Measurements from ENCODE around the gene HDAC10.

The HDAC10 gene

DNA sequence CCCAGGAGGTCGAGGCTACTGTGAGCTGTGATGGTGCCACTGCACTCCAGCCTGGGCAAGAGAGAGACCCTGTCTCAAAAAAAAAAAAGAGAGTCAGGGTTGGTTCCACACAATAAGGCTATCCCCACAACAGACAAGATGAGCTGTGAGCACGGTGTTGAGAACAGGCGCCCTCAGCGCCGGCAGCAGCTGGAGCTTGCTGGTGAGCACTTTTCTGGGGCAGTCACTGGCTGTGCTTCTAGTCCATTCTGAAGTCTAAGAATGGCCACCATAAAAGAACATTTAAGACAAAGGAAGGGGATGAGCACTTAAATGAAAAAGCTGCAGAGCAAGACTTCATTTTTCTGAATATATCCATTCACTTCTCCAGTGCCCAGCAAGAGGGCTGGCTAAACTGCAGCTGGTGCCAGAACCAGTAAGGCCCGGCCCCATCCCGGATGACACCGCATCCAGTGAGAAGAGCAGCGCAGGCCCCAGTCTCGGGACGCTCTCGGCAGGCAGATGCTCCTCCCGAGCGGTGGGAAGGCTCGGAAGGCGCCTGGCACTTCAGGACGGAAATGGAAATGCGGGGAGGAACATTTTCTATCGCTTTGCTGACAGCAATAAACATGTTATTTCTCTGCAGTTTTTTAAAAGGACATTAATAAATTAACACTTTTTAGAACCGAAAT, 18.4 kb downstream of the HDAC10 start:
- DNase-seq: no peak

DNA sequence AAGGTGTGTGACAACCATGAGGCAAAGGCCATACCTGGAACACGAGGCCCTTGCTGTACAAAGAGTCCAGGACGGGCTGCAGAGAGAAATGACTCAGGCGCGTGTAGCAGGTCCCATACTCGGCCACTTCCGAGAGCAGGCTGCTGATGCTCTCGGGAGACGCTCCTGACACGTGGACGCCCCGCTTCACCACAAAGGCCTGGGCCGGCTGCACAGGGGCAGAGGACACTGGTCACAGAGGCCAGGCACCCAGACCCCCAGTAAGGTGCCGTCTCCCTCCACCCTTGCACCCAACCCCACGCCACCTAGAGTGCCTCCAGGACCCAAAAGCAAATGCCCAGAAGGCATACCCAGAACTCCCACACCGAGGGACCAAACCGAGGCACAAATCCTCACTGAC, 21.7 kb downstream of the HDAC10 start:
- no peak for DNase-seq

DNA sequence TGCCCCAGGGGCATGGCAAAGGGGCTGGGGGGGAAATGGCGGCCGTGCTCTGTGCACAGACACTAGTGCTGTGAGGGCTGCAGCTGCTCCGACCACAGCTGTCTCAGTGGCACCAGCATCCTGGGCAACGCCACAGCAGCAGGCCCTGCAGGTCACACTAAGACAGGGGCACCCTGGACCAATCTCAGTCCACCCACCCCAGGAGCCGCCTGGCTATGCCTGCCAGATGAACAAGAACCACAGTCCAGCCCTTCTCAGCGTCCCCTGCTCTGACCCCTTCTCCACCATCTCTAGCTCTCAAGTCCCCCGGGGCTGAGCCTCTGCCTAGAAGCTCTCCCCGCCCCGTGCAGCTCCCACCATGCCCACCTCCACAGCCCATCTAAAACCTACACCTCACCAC, 22.7 kb downstream of the HDAC10 start:
- DNase-seq: no peak

DNA sequence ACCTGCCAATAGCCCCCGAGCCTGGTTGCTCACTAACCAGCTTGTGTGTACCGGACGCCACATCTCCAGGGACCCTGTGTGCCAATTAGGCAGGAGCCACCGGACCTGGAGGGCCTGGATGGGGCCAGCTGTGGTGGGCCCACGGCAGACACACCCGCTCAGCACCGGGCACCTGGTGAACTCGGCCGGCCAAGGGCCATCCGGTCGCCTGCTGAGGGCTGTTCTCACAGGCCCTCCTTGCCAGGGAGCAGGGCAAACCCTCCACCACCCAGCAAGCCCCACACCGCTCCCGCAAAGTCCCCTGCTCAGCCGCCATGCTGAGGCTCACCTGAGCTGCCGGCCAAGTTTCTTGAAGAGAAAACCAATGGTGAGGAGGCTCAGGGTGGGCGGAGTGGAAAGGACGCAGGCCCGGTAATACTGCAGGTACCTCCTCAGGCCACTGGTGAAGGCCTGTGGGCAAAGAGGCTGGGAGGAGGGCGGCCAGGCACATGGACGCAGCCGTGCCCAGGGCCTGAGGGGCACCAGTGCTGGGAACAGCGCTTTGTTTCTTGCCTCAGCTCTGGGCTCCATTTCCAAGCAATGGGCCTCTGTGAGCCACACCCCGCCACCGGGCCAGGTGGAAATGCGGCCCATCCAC, 23.4 kb downstream of the HDAC10 start:
- DNase-seq: no peak

DNA sequence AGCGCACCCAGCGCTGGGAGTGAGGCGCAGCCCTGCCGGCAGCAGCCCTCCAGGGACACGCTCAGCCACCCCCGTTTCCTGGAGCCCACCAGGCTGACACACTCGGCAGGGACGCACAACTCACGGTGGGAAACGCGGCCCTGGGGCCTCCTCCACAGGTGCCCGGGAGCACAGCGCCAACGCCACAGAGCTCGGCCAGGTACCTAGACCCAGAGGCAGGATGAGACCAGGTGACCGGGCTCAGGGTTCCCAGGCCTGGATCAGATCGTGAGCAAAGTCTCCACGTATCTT, 24.2 kb downstream of the HDAC10 start:
- DNase-seq: no peak

DNA sequence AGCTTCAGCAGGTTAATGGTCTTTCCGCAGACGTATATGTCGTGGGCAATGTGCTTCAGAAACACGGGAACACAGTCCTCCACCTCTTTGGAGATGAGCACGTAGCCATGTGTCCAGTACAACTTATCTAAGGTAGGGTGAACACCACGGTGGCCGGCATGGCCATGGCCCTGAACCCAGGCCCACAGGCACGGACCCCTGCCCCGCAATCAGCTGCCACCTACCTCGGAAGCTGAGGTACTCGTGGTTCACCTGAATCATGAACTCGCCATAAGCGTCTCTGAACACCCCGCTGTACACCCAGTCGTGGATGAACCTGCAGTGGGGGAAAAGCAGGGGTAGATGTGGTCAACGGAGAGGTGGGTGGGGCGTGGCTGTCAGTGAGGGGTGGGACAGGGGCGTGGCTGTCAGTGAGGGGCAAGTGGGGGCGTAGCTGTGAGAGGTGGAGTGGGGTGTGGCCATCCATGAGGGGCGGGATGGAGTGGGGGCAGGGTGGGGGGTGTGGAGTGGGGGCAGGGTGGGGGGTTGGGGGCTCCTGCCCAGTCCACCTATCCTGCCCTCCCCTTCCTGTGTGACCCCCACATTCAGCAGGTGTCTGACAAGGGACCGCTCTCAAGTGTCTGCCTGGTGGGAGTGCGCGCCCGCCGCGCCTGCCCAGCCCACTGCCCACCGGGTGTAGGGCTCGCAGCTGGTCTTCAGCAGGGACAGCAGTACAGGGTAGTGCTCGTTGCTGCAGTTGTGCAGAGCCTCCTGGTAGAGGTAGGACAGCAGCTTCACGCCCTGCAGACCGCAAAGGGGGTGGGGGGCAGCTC, 24.8 kb downstream of the HDAC10 start:
- no peak for DNase-seq

DNA sequence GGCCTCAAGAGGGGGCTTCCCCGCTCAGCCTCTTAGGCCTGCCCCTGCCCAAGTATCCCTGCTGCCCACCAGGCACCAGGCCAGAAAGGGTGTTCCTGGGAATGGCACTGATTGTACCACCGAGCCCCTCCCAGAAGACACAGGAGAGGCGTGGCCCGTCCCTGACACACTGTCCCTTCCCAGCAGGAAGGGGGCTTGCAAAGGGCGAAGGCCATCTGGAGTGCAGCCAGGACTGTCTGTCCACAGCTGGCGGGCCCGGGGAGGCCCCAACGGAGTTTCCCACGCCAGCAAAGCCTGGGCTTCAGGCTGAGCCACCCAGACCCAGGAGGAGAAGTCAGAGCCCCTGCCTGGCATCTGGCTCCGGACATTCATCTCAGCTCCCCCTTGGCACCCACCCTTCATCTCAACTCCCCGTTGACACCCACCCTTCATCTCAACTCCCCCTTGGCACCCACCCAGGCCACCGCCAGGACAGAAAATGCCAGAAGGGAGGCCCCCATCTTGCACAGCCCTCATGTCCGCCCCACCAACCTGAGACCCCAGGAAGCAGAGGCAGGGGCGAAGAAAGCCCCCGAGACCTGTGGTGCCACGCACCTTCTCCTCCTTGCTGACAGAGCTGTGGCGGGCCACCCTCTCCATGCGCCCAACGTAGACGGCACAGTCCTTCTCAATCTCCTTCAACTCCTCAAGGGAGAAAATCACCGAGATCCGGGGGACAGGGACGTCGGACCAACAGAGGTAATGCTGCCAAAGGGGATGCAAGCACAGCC, 25.7 kb downstream of the HDAC10 start:
- DNase-seq: no peak

DNA sequence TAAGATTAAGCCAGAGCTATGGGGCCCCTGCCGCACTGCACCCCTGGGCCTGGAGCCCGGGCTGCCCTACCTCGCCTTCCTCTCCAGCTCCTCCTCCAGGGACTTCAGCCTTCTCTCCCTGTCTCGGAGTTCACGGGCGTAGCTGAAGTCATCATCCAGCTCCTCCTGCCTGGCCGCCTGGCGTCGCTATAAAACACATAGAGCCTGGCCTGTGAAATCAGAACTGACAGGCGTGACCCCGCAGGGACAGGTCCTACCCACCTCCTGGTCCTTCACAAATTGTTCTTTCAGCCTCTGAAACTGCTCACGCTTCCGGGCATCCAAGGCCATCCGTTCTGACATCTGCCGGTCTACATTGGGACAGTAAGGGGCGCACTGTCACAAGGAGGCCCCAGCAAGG, 27.0 kb downstream of the HDAC10 start:
- no peak for DNase-seq

DNA sequence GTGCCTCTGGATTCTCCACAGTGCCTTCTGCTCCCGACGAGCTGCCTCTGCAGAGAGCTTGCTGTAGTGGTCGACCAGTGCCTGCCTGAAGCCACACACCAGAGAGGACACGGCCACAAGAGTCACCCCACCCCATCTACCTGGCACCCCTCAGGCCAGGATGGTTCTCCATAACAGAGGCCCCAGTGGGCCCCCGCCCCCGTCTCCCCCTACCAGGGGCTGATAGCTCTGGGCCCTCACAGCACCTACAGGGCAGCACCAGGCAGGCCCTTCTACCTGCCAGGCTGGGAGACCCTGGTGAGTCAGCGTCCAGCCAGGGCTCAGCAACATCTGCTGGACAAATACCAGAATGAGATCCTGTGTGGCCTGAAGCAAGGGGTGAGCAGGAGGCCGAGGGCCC, 28.6 kb downstream of the HDAC10 start:
- no peak for DNase-seq

DNA sequence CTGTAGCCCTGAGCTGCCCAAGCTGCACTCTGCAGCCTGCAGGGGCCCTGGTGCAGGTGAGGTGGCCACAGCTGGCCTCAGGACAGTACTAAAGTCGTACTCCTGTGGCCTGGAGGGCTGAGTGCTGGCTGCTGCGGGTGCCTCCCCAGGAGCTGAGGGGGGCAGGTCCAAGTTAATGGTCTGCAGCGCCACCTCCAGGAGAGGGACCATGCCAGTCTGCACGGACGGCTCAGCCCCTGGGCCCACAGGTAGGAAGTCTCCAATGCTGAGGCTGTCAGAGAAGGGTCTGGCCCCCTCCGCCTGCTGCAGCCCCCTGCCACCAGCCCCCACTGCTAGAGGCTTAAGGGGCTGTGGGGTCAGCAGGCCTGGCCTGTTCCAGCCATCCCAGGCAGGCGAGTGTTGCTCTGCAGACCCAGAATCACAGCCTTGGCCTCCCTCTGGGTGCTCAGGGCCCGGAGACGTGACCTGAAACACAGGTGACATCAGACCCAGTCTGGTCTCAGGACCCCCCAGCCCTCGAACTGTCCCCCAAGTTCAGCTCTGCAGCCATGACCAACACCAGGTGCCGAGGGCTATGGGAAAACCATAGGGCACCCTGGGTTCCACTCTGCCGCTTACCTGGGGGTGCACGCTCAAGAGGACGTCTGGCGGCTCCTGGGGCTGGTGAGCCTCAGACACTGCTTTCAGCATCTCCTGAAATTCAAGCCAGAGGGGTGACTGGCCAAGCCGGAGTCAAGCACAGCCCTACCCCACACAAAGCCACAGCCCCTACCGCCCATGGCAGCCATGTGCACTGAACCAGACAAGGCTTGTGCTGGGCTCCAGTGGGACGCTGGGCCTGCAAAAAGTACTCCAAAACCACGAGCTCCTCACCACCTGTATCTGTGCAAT, 29.4 kb downstream of the HDAC10 start:
- DNase-seq: no peak

DNA sequence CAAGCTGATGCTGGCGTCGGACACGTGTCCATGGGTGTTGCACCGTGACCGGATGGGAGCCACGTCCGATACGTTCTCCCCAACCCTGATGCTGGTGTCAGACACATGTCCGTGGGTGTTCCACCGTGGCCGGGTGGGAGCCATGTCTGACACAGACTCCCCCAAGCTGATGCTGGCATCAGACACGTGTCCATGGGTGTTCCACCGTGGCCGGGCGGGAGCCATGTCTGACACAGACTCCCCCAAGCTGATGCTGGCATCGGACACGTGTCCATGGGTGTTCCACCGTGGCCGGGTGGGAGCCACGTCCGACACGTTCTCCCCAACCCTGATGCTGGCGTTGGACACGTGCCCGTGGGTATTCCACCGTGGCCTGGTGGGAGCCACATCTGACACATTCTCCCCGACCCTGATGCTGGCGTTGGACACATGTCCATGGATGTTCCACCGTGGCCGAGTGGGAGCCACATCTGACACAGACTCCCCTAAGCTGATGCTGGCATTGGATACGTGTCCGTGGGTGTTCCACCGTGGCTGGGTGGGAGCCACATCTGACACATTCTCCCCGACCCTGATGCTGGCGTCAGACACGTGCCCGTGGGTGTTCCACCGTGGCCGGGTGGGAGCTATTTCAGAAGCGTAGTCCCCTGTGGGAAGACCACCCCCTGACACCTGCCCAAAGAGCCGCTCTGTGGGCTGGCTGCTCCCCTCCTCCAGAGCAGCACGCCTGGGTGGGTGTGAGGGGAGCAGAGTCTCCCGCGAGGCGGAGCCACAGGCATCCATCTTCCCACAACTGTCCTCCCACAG, 30.3 kb downstream of the HDAC10 start:
- DNase-seq: no peak

DNA sequence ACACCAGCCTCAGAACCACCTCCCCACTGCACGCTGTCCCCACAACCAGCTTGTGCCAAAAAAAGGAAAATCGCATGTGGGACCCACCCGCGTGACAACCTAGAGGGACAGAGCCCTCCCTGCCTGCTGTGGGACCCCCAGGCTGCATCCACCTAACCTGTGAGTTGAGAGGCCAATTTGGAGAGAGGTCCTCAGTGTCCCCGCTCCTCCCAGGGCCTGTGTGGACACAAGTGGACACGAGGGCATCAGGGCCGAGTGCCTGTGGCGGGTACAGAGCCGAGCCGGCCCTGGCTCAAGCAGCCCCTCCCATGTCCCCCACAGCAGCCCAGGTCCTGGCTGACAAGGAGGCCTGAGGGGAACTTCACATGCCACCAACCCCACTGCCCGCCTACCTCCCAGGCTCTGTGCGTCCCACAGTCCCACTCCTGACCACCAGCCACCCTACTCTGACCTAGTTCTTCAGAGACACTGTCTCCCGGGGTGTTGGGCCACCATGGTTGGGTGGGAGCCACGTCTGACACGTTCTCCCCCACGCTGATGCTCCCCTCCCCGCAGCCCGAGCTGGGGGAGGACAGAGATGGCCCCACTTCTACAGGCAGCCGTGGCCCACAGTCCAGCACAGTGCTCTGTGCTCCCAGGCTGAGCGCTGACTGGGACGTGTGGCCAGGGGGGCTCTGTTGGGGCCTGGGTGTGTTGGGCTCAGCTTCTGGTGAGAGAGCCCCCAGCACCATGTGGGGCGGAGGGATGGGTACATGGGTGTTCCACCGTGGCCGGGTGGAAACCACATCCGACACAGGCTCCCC, 31.1 kb downstream of the HDAC10 start:
- DNase-seq: no peak

DNA sequence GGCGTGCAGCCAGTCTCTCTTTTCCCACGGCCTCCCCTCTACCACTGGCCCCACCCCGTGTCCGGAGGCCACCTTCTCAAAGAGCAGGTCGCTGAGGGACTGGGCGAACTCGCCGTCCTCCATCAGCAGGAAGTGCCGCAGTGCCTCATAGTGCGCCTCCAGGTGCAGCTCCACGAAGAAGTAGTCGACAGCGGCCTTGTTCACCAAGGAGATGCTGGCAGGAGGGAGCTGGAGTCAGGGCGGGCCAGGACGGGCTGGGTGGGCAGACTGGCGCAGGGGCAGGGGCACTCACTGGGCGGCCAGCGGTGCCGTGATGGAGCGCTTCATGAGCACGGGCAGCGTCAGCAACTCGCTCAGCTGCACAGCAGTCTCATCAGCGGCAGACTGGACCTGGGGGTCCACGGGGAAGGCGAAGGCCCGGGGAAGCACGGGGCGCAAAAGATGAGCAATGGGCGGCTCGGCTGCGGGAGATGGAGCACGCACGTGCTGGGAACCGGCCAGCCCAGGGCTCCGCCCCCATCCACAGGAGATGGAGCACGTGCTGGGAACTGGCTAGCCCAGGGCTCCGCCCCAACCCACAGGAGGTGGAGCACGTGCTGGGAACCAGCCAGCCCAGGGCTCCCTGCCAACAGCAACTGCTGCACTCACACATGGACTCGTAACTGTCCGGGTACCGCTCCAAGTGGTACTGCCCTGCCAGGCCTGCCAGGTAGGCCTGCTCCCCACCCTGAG, 31.9 kb downstream of the HDAC10 start:
- peak; percentile 72 for DNase-seq

DNA sequence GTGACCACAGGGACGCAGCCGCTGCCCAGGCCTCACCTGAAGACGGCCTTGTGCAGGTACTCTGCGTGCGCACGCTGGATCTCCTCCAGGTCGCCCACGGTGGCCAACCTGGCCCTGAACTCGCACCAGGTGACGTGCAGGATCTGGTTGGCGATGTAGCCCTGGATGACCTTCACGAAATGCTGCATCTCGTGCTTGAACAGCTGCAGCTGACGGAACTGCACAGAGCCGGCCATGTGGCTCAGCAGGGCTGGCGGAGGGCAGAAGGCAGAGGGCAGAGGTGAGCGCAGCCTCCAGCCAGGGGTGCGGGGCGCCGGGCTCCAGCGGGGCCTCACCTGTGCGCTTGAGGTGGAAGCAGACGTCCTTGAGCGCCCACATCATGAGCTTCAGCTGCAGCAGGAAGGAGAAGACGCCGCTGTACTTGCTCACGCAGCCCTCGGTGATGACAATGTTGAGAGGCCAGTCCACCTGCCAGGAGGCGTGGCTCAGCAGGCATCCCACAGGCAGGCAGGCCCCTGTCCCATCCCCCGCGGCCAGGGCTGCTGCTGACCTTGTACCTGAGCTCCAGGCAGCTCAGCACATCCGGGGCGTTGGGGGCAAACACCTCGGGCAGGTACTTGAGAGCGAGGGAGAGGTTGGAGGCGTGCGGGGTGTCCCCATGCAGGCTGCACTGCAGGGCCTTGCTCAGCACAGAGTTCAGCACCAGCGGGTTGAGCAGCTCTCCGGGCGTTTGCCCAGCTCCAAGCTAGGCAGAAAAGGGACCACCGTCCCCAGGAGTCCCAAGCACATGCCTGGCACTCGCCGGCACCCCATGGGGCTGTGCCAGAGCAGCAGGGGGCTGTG, 32.7 kb downstream of the HDAC10 start:
- DNase-seq: no peak

DNA sequence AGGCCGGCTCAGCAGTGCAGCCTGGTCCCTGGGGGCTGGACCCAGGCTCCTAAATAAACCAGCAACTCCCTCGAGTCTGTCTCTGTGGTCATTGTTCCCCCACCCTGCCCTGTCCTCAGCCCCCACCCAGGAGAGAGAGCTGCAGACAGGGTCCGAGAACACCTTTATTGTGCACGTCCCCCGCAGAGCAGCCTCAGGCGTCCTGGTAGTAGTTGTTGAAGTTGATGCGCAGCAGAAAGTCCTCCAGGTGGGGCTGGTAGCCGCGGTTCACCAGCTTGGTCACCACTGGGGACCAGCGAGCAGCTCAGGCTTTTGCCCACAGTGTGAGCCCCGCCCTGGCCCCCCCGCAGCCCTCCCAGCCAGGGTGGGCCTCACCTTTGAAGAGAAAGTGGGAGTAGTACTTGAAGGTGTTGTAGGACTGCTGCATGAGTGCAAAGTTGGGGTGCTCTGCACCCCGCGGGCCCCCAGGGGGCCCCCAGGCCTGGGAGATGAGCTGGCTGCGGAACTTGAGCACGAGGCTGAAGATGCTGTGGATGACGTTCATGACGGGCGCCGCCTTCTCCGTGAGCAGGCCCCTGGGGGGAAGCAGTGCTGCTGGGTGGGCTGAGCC, 33.4 kb downstream of the HDAC10 start:
- DNase-seq: no peak

DNA sequence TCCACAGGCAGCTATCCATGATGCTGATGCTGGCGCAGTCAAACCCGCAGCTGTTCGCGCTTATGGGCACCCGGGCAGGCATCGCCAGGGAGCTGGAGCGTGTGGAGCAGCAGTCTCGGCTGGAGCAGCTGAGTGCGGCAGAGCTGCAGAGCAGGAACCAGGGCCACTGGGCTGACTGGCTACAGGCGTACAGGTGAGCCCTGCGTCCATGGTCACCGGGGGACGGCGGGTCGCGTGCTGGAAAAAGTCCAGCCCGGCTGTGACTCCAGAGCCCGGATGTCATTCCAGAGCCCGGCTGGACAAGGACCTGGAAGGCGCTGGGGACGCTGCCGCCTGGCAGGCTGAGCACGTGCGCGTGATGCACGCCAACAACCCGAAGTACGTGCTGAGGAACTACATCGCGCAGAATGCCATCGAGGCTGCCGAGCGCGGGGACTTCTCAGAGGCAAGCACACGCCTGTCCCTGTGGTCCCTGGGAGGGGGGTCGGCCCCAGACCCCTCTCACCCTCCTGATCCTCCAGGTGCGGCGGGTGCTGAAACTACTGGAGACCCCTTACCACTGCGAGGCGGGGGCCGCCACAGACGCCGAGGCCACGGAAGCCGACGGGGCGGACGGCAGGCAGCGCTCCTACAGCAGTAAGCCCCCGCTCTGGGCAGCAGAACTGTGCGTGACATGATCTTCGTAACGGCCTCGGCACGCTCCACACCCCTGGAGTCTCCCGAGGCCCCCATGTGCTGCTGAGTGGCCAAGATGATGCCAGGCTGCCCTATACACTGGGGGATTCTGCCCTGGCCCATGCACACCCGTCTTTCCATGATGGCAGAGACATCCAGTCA, 34.2 kb downstream of the HDAC10 start:
- no peak for DNase-seq

DNA sequence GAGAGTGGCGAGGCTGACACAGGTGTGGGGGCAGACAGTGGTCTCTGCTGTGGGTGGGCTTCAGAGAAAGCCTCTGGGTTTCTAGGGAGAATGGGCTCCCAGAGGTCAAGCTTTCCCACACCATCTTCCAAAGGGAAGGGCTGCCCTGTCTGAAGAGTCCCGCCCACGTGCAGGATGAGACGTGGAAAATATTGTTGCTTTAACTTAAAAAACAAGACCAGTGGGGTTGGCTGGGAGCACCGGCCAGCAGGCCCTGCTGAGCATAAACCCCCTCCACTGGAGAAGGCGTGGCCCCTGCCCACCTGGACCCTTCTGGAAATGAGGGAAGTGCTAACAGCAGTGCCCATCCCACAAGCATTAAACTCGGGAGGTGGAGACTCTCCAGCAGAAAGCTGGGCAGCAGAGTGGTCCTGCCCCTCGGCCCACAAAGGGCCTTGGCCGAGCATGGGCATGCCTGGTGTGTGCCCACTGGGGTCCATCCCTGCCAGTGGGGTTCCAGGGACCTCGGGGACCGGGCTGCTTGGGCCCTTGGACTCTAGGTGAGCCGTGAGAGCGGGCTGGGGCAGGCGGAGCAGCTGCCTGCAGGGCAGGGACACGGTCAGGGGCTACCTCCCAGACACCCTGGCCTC, 34.9 kb downstream of the HDAC10 start:
- no peak for DNase-seq
